DMS114 treated with DMSO at 0.1 percent for 48 hours (cell line): ENCODE results near the gene PRDX2.

Experiments used
- DNase-seq: peaks from one replicate; lab custom pipeline; 2025; ENCODE audit not compliant: unreplicated experiment; lab: John Stamatoyannopoulos, UW

The PRDX2 gene

GRCh38 chr19:12756150-12756883 lies 45.3 kb downstream of the PRDX2 start:
- DNase-seq: no peak

- no peak for DNase-seq
Observed at GRCh38 chr19:12754465-12755196, 47.0 kb downstream of the PRDX2 start.

- DNase-seq: no peak
Observed at GRCh38 chr19:12752056-12752781, 49.4 kb downstream of the PRDX2 start.

GRCh38 chr19:12751635-12752034 lies 50.0 kb downstream of the PRDX2 start, which contains the start of gene BEST2:
BEST2 (plus strand) TSS chr19:12751791; CDS start chr19:12752593, 802 bp downstream.
- no peak for DNase-seq

GRCh38 chr19:12750851-12751250 lies 50.7 kb downstream of the PRDX2 start:
- DNase-seq: no peak

- DNase-seq: no peak
Observed at GRCh38 chr19:12749938-12750521, 51.6 kb downstream of the PRDX2 start.

- DNase-seq: no peak
Observed at GRCh38 chr19:12748489-12748888, 53.1 kb downstream of the PRDX2 start.
